ENCODE measurements around the gene KLF15. TPM values are rescaled to one million over a fixed set of nuclear protein-coding genes. Genes with fewer than 3 reads are reported as not detected.

KLF15 gene
- total and polyA plus RNA-seq, 2 of the 8 experiments (the other 6 are each of a cell fraction or from before 2014, with no cell fraction given) = 15.7 to 19.5 TPM

DNA sequence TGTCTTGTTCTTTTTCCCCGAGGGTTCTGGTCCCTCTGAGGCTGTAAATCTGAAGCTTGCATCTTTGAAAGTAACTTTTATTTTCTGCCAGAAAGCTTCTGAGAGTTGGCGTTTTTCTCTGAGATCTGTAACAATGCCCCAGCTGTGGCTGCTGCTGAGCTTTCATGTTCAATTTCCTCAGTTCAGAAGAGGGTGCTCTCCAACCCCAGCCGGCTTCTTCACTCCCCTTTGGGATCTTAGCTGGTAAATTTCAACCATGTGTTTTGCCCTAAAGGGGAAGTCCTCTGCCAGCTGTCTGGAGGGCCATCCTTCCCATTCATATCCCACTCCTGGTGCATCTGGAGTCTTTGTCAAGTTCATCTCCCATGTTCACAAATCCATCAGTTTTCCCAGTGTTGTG, 19.2 kb upstream of the KLF15 start (continued):
- TF ChIP-seq BCL11A (IDR thresholded peaks at IDR 0.05; ENCODE audit: low read depth in 2 of 2, low read length in 2 of 2) (no peak), JUND (IDR thresholded peaks at IDR 0.05; ENCODE audit: low read length) (no peak), POLR2A (IDR thresholded peaks at IDR 0.05; ENCODE audit: control extremely low read depth in 1 of 2, low read depth in 2 of 2, low read length in 2 of 2) (no peak), GABPA (IDR thresholded peaks at IDR 0.05; ENCODE audit: borderline replicate concordance, insufficient read depth, low read length) (no peak)
- TF ChIP-seq, protein P1, sequence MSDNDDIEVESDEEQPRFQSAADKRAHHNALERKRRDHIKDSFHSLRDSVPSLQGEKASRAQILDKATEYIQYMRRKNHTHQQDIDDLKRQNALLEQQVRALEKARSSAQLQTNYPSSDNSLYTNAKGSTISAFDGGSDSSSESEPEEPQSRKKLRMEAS (IDR thresholded peaks at IDR 0.05) = no peak
- TF ChIP-seq, protein P2, sequence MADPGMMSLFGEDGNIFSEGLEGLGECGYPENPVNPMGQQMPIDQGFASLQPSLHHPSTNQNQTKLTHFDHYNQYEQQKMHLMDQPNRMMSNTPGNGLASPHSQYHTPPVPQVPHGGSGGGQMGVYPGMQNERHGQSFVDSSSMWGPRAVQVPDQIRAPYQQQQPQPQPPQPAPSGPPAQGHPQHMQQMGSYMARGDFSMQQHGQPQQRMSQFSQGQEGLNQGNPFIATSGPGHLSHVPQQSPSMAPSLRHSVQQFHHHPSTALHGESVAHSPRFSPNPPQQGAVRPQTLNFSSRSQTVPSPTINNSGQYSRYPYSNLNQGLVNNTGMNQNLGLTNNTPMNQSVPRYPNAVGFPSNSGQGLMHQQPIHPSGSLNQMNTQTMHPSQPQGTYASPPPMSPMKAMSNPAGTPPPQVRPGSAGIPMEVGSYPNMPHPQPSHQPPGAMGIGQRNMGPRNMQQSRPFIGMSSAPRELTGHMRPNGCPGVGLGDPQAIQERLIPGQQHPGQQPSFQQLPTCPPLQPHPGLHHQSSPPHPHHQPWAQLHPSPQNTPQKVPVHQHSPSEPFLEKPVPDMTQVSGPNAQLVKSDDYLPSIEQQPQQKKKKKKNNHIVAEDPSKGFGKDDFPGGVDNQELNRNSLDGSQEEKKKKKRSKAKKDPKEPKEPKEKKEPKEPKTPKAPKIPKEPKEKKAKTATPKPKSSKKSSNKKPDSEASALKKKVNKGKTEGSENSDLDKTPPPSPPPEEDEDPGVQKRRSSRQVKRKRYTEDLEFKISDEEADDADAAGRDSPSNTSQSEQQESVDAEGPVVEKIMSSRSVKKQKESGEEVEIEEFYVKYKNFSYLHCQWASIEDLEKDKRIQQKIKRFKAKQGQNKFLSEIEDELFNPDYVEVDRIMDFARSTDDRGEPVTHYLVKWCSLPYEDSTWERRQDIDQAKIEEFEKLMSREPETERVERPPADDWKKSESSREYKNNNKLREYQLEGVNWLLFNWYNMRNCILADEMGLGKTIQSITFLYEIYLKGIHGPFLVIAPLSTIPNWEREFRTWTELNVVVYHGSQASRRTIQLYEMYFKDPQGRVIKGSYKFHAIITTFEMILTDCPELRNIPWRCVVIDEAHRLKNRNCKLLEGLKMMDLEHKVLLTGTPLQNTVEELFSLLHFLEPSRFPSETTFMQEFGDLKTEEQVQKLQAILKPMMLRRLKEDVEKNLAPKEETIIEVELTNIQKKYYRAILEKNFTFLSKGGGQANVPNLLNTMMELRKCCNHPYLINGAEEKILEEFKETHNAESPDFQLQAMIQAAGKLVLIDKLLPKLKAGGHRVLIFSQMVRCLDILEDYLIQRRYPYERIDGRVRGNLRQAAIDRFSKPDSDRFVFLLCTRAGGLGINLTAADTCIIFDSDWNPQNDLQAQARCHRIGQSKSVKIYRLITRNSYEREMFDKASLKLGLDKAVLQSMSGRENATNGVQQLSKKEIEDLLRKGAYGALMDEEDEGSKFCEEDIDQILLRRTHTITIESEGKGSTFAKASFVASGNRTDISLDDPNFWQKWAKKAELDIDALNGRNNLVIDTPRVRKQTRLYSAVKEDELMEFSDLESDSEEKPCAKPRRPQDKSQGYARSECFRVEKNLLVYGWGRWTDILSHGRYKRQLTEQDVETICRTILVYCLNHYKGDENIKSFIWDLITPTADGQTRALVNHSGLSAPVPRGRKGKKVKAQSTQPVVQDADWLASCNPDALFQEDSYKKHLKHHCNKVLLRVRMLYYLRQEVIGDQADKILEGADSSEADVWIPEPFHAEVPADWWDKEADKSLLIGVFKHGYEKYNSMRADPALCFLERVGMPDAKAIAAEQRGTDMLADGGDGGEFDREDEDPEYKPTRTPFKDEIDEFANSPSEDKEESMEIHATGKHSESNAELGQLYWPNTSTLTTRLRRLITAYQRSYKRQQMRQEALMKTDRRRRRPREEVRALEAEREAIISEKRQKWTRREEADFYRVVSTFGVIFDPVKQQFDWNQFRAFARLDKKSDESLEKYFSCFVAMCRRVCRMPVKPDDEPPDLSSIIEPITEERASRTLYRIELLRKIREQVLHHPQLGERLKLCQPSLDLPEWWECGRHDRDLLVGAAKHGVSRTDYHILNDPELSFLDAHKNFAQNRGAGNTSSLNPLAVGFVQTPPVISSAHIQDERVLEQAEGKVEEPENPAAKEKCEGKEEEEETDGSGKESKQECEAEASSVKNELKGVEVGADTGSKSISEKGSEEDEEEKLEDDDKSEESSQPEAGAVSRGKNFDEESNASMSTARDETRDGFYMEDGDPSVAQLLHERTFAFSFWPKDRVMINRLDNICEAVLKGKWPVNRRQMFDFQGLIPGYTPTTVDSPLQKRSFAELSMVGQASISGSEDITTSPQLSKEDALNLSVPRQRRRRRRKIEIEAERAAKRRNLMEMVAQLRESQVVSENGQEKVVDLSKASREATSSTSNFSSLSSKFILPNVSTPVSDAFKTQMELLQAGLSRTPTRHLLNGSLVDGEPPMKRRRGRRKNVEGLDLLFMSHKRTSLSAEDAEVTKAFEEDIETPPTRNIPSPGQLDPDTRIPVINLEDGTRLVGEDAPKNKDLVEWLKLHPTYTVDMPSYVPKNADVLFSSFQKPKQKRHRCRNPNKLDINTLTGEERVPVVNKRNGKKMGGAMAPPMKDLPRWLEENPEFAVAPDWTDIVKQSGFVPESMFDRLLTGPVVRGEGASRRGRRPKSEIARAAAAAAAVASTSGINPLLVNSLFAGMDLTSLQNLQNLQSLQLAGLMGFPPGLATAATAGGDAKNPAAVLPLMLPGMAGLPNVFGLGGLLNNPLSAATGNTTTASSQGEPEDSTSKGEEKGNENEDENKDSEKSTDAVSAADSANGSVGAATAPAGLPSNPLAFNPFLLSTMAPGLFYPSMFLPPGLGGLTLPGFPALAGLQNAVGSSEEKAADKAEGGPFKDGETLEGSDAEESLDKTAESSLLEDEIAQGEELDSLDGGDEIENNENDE (IDR thresholded peaks at IDR 0.05; ENCODE audit: insufficient replicate concordance, low read length) = no peak

All from H1 (cell line).